Heart left ventricle (tissue), 13 donors: ENCODE results near the gene UFC1.

Experiments
- CTCF ChIP-seq, 12 donors: fragments of 200-600 bp; sonication (generic) in 4 of 12; IDR thresholded peaks; one replicate each; pipeline versions ENCODE4 v1.5.0 to v1.8.0; 2018 to 2022; ENCODE audit warnings: antibody characterized with exemption in 12 of 12, mild to moderate bottlenecking in 5 of 12
- POLR2A ChIP-seq, 2 donors: fragments of 450-650 bp; IDR thresholded peaks; one replicate each; pipeline ENCODE4 v1.6.1; 2017; ENCODE audit warnings: antibody characterized with exemption in 2 of 2, mild to moderate bottlenecking in 2 of 2, moderate library complexity in 2 of 2
- donor health status: ischemic (EF 13 %, LVEDD 7.1; RV severe dilation, severe dysfunction).
- donor health status: DM: no; HTN: yes; CAD: no.
- donor health status: DM: no; HTN: no; CAD: no.
- donor health status: ischemic (EF 25% LVEDD 6.9; RV normal size, moderate dysfunction).
- donor health status: ischemic (EF 25% LVEDD 5.7; RV mildly dilated, moderate dysfunction).
- donor health status: ischemic (EF 35%, LVEDD 5.7; RV mildly dilated, moderate dysfunction).
- donor health status: nonischemic (EF 11% LVEDD 7.7; RV severe dilation, severe dysfunction).
- donor health status: DM: yes; HTN: yes; CAD: no.
- donor health status: PGD.
- donor health status: ischemic (EF 29% LVEDD 5.4; RV normal size, mild dysfunction).
- donor health status: nonischemic (EF 23%, LVEDD 6.1; RV moderate dilation, normal function).

GRCh38 chr1:161122967-161123366 is 30.8 kb upstream of the UFC1 start:
- TF ChIP-seq CTCF (IDR thresholded peaks at IDR 0.05) (no peak), POLR2A (IDR thresholded peaks at IDR 0.05) (no peak)
